ENCODE measurements around the gene ZNF423.
A peak's percentile ranks its signal among the peaks of the same experiment; 100 is the strongest.

The ZNF423 gene

DNA sequence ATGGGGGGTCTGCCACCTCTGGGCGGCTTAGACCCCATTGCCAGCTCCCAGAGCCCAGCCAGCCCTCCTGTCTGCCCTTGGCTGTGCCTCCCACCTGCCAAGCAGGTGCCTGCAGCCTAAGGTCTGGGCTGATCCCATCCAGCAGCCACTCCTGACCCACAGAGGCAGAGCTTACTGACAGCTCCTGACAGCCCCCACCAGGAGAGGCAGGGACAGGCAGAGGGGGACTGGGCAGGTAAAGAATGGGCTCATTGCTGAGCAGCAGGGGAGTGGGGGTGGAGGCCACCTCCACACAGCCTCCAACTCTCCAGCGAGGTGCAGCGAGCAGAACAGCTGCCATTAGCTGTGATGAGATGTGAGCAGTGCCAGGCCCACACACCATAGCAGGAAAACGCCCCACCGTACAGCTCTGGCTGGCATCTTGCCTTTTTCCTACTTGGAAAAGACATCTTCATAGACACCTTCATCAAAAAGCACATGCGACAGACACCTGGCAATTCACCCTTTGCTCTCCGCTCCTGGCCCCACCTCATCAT, 317.9 kb downstream of the ZNF423 start:
- FAIRE-seq (no peak), DNase-seq (ENCODE audit: insufficient read length, low spot score) (no peak)
- TF ChIP-seq POLR2A (IDR thresholded peaks at IDR 0.05; ENCODE audit: low read depth, low read length) (no peak), POU2F2 (IDR thresholded peaks at IDR 0.05; ENCODE audit: low read depth, low read length) (no peak), SPI1 (IDR thresholded peaks at IDR 0.05; ENCODE audit: low read depth, low read length) (no peak), TAF1 (IDR thresholded peaks at IDR 0.05; ENCODE audit: low read depth, low read length) (no peak)

DNA sequence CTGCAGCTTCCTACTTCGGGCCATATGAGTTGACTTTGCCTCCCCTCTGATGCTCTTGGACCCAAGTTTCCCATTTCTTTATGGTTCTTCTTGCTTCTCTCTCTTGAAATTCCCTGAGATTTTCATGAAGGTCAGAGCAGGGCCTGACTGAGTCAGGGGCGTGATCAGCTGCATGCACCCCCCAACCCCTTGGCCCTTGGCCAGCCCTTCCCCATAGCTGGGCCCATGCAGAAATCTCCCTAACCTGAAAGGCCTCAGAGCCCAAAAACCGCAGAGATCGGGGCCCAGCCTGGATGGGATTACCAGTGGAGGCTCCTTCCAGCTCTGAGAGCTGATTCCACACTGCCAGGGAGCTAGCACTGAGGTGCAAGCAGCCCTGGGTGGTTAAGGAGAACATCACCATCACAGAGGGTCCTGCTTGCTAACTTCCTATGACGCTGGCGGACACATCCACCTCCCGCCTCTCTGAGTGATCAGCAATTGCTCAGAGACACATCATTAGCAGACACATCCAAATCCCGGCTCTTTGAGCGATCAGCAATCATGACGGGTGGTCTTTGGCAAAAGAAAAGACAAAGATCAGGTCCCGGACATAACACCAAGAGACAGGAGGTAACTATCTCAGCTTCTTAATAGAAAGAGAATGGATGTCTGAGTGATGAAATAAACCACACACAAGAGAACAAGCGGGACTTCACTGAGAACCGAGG, 320.9 kb downstream of the ZNF423 start:
- DNase-seq (ENCODE audit: insufficient read length, low spot score) = no peak
- FAIRE-seq = no peak
- TF ChIP-seq POU2F2 (IDR thresholded peaks at IDR 0.05; ENCODE audit: low read depth, low read length) (no peak), POLR2A (IDR thresholded peaks at IDR 0.05; ENCODE audit: low read depth, low read length) (no peak), SPI1 (IDR thresholded peaks at IDR 0.05; ENCODE audit: low read depth, low read length) (no peak), PAX5 (IDR thresholded peaks at IDR 0.05; ENCODE audit: insufficient read depth, low read length, severe bottlenecking) (no peak)

DNA sequence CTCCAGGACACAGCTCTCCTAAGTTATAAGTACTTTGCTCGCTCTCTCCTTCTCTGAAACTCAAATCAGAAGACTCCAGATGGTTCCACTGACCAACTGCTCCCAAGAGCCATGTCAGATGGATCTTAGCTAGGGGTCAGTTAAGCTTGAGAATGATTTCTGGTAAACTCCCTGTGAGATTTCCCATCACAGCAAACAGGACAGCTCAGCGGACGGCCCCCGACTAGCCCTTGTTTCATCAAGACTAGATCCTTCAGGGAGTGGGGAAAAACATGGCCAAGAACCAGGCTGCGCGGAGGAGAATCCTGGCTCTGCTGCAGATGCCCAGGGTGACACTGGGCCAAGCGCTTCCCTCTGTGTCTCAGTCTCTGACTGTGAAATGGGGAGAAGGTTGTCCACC, 322.5 kb downstream of the ZNF423 start:
- TF ChIP-seq PAX5 (IDR thresholded peaks at IDR 0.05; ENCODE audit: insufficient read depth, low read length, severe bottlenecking) = no peak
- TF ChIP-seq POLR2AphosphoS5 (IDR thresholded peaks at IDR 0.05; ENCODE audit: low read depth, low read length) = no peak
- TF ChIP-seq POLR2A (IDR thresholded peaks at IDR 0.05; ENCODE audit: low read depth, low read length) = no peak
- no peak for TF ChIP-seq TAF1 (IDR thresholded peaks at IDR 0.05; ENCODE audit: low read depth, low read length)
- no peak for TF ChIP-seq SPI1 (IDR thresholded peaks at IDR 0.05; ENCODE audit: low read depth, low read length)
- no peak for TF ChIP-seq POU2F2 (IDR thresholded peaks at IDR 0.05; ENCODE audit: low read depth, low read length)
- FAIRE-seq (no peak), DNase-seq (ENCODE audit: insufficient read length, low spot score) (no peak)

DNA sequence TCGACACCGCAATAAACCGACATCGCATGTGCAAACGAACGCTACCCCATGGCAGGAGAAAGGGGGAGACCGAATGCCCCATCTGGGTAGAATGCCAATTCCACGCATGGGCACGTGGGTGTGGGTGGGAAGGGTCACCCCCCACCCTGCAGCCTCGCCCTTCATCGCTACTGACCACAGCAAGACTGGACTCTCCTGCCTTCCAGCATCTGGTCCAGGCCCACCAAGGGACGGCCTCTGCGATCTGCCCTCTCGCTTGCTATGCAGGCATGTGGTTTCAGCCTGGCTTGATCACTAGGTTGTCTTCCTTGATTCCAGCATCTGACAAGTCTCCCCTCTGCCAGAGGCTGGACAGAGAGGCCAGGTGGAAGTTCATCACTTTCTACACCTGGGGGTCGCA, 323.0 kb downstream of the ZNF423 start:
- TF ChIP-seq TAF1 (IDR thresholded peaks at IDR 0.05; ENCODE audit: low read depth, low read length) = no peak
- FAIRE-seq = no peak
- no peak for DNase-seq (ENCODE audit: insufficient read length, low spot score)

DNA sequence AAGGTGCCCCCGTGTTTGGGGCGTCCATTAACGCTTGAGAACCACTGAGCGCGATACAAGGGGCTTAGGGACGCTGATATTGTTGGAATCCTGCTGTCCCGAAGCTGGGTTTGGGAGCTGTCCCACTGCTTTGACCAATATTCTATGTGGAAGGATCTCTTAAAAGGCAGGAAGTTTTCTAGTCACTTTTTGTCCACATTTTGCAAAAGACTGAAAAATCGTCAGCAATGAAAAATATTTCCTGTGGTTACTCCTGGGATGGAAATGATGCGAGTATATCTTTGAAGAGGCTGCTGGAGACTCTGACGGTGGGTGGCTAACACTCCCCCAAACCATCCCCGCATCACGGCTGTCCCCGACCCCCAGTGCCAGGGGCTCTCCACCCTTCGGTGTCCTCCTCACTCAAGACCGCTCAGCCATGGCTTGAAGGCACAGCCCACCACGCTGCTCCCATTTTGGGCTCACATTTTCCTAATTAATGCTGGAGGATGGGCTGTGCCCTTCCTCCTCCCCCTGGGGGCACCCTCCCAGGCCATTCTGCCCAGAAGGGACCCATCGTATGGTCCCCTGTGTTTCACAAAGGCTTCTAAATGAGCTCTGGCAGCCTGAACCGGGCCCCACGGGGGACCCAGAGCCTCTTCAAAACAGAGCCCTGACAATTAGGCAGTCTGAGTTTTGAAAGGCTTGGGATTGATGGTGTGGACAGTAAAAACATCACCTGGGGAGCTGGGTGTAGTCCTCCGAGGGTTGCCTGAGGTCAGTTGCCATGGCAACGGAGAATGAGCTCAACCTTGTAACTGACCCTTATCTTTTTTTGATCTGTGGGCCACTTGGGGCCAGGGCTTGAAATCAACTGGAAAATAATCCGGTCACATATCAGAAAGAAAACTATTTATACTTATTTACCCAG, 323.7 kb downstream of the ZNF423 start:
- TF ChIP-seq PAX5 (IDR thresholded peaks at IDR 0.05; ENCODE audit: insufficient read depth, low read length, severe bottlenecking) (no peak), POU2F2 (IDR thresholded peaks at IDR 0.05; ENCODE audit: low read depth, low read length) (no peak), POLR2AphosphoS5 (IDR thresholded peaks at IDR 0.05; ENCODE audit: low read depth, low read length) (no peak), POLR2A (IDR thresholded peaks at IDR 0.05; ENCODE audit: low read depth, low read length) (no peak), TAF1 (IDR thresholded peaks at IDR 0.05; ENCODE audit: low read depth, low read length) (no peak), SPI1 (IDR thresholded peaks at IDR 0.05; ENCODE audit: low read depth, low read length) (no peak)
- DNase-seq (ENCODE audit: insufficient read length, low spot score) (no peak), FAIRE-seq (no peak)

DNA sequence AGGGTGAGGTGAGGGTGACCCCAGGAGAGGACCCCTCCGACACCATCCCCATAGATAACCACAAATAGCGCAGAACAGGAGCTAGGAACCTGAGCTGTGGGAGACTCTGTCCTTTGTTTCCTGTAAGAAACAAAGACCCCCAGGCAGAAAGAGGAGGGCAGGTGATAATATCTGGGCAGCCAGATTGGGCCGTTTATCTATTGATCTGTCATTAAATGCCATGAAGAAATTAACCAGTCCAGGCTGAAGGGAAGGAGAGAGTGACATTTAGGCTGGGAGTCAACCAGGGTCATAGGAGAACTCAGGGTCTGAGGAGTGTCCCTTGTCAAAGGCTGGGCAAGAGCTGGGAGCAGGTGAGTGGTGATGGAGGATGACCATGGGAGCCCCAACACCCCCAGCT, 324.5 kb downstream of the ZNF423 start:
- no peak for TF ChIP-seq POU2F2 (IDR thresholded peaks at IDR 0.05; ENCODE audit: low read depth, low read length)
- TF ChIP-seq POLR2A (IDR thresholded peaks at IDR 0.05; ENCODE audit: low read depth, low read length) = no peak
- TF ChIP-seq POLR2AphosphoS5 (IDR thresholded peaks at IDR 0.05; ENCODE audit: low read depth, low read length) = no peak
- TF ChIP-seq SPI1 (IDR thresholded peaks at IDR 0.05; ENCODE audit: low read depth, low read length) = no peak
- TF ChIP-seq PAX5 (IDR thresholded peaks at IDR 0.05; ENCODE audit: insufficient read depth, low read length, severe bottlenecking) = no peak
- no peak for TF ChIP-seq TAF1 (IDR thresholded peaks at IDR 0.05; ENCODE audit: low read depth, low read length)
- DNase-seq (ENCODE audit: insufficient read length, low spot score) (no peak), FAIRE-seq (no peak)

DNA sequence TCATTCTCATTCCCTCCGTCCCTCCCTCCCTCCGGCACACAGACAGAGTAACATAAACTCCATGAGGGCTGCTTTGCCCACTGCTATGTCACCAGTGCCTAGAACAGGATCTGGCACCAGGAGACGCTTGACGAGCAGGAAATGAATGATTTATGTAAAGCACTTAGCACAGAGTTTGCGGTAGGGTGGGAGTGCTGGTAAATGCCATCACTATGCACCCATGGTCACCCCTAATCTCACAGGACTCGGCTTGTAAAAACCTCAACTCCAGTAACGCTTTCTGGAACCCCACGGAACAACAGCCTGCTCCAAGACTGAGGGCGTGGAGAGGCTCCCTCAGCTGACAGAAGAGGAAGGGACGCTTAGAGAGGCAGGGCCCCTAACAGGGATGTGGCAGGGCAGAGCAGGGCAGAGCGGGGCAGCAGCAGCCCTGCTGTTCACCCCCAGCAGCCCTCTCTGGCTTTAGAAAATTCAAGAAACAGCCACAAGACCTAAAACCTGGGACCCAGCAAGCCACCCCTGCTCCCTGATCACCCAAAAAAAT, 325.4 kb downstream of the ZNF423 start:
- no peak for DNase-seq (ENCODE audit: insufficient read length, low spot score)
- no peak for FAIRE-seq
- TF ChIP-seq SPI1 (IDR thresholded peaks at IDR 0.05; ENCODE audit: low read depth, low read length) (no peak), POU2F2 (IDR thresholded peaks at IDR 0.05; ENCODE audit: low read depth, low read length) (no peak), POLR2A (IDR thresholded peaks at IDR 0.05; ENCODE audit: low read depth, low read length) (no peak), TAF1 (IDR thresholded peaks at IDR 0.05; ENCODE audit: low read depth, low read length) (no peak), POLR2AphosphoS5 (IDR thresholded peaks at IDR 0.05; ENCODE audit: low read depth, low read length) (no peak), PAX5 (IDR thresholded peaks at IDR 0.05; ENCODE audit: insufficient read depth, low read length, severe bottlenecking) (no peak)

DNA sequence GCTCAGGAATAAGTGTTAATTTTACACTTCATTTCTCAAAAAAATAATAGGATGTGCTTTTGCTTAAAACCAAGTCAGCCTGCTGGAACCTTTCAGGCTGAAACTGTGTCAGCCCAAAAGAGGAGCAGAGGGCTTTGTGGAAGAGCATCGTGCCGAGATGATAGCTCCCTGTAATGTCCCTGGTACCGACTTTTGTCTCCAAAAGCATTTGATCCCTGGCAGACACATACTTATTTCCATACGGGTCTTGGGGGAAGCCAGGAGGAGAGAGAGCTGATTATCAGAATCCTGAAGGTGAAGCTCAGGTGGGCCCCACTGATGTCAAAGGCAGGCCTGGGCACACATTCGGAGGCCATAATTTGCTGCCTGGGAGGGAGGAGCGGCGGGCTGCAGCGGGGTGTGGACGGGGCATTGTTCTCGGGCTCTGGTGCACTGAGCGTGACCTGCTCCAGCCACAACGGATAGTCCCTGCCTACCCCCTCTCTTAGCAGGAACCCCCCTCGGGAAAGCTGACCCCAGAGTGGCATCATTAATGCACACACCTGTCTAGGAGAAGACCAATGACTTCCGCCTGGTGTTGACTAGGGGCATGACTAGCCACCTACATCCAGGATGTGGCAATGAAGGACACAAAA, 326.4 kb downstream of the ZNF423 start:
- DNase-seq (ENCODE audit: insufficient read length, low spot score) (no peak), FAIRE-seq (no peak)
- peak; percentile 24 for TF ChIP-seq PAX5 (IDR thresholded peaks at IDR 0.05; ENCODE audit: insufficient read depth, low read length, severe bottlenecking)
- no peak for TF ChIP-seq POLR2AphosphoS5 (IDR thresholded peaks at IDR 0.05; ENCODE audit: low read depth, low read length)
- TF ChIP-seq POU2F2 (IDR thresholded peaks at IDR 0.05; ENCODE audit: low read depth, low read length) = no peak

DNA sequence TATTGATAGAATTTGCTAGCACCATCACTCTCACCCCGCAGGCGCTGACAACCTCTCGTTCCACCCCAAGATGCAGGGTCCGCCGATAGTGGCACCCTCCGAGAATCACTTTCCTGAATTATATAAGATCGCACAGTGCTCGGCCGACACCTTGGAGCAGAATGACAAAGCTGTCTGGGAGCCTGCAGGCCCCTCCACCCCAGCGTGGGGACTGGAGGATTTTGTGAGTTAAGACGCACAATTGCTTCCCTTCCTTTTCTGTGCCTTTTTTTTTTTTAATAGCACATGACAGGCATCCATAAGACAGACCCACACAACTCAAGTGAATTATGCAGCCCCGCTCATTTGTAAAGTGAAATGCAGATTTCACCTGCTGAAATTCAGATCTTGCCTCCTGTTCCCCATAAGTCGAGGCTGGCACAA, 327.0 kb downstream of the ZNF423 start:
- DNase-seq (ENCODE audit: insufficient read length, low spot score) (no peak), FAIRE-seq (no peak)
- no peak for TF ChIP-seq POLR2A (IDR thresholded peaks at IDR 0.05; ENCODE audit: low read depth, low read length)
- TF ChIP-seq PAX5 (IDR thresholded peaks at IDR 0.05; ENCODE audit: insufficient read depth, low read length, severe bottlenecking) = no peak
- no peak for TF ChIP-seq TAF1 (IDR thresholded peaks at IDR 0.05; ENCODE audit: low read depth, low read length)
- no peak for TF ChIP-seq POLR2AphosphoS5 (IDR thresholded peaks at IDR 0.05; ENCODE audit: low read depth, low read length)

Measured in GM12891 (cell line).